ENCODE measurements around the gene SPTAN1. TPM values are rescaled to one million over a fixed set of nuclear protein-coding genes. Genes with fewer than 3 reads are reported as not detected.

The SPTAN1 gene
- total and polyA plus RNA-seq, 2 of the 4 experiments (the other 2 are of a cell fraction): 275 to 327 TPM

- dilution Hi-C loops (cut with HindIII; ENCODE audit: low sequenced_read_pairs, unreplicated experiment): no loop called here
- no peak overlapping the region for H3K18ac ChIP-seq (ENCODE audit: low read depth, low read length)
- no peak for DNase-seq
- H4K20me1 ChIP-seq (ENCODE audit: insufficient read depth, low read length): 0 out of 2 replicates have a peak, but pooled peaks cover 3% of the 10 kb centered on the region
- in situ Hi-C loops (cut with MboI; ENCODE audit: low sequenced_read_pairs): no loop called here
- H3K27ac ChIP-seq (ENCODE audit: insufficient read depth, low read length): peak overlapping the region; percentile 53
- peak overlapping the region; percentile 21 to 77; a peak in 3 of 4 replicates for H4K8ac ChIP-seq (ENCODE audit: low read depth in 2 of 2, low read length in 2 of 2)
- peak overlapping the region; percentile 100 for H2AK9ac ChIP-seq (replicated peaks; ENCODE audit: low read depth, low read length, poor library complexity)
- H3K4ac ChIP-seq (ENCODE audit: low read depth, low read length): peak overlapping the region; percentile 91
- TF ChIP-seq MAFK (IDR thresholded peaks at IDR 0.05; ENCODE audit: low read depth, low read length) (no peak), SMC3 (IDR thresholded peaks at IDR 0.05; ENCODE audit: low read depth, low read length) (no peak), MAZ (IDR thresholded peaks at IDR 0.05; ENCODE audit: borderline replicate concordance, low read depth, low read length) (no peak), ELK1 (IDR thresholded peaks at IDR 0.05; ENCODE audit: borderline replicate concordance, low read depth, low read length) (no peak), BHLHE40 (IDR thresholded peaks at IDR 0.05; ENCODE audit: low read depth, low read length) (no peak), USF2 (IDR thresholded peaks at IDR 0.05; ENCODE audit: low read depth, low read length) (no peak), RAD21 (IDR thresholded peaks at IDR 0.05; ENCODE audit: low read length) (no peak)
- H3K9ac ChIP-seq (ENCODE audit: low read depth, low read length): peak overlapping the region; percentile 30
- H3K4me3 ChIP-seq (ENCODE audit: insufficient read depth, low read depth, low read length): no peak overlapping the region
- peak overlapping the region; percentile 99 for H2AK5ac ChIP-seq (ENCODE audit: low read depth, low read length)
- 0 out of 2 replicates have a peak, but pooled peaks cover 5% of the 10 kb centered on the region for H3K9me1 ChIP-seq (ENCODE audit: insufficient read depth, low read length)
- H3K27me3 ChIP-seq (ENCODE audit: control insufficient read depth, insufficient read depth, low read length): no peaks in the 10 kb centered on the region
- H3K36me3 ChIP-seq (ENCODE audit: control insufficient read depth, insufficient read depth, low read length): peaks cover 40% of the 10 kb centered on the region
- H3K4me1 ChIP-seq (ENCODE audit: control insufficient read depth, insufficient read depth, low read length): peaks cover 13% of the 10 kb centered on the region
- peak overlapping the region; percentile 94 for H2AFZ ChIP-seq (replicated peaks; ENCODE audit: low read length, poor library complexity)
- ATAC-seq (ENCODE audit: low read depth): no peak
- no TSS peak for BruUV-seq (replicated peaks)
- no peak overlapping the region; the same call in 1 of the 2 replicates for H3K56ac ChIP-seq (ENCODE audit: extremely low read depth, insufficient read depth, low read length)
- intact Hi-C loops (cut with micrococcal nuclease): loop anchor here (1.0 to 2.0 kb wide), 4 partner anchors 55 to 294 kb away; partner anchors contain the start of genes SET and ZDHHC12
- no peak overlapping the region for H2BK20ac ChIP-seq (ENCODE audit: low read depth, low read length)
- 93% methylated on average over 17 of the region's 26 CpGs; no CpG with 5 or more reads in 1 of the 2 experiments for WGBS, 2 experiments (ENCODE audit: extremely low coverage in 2 of 2, insufficient read length in 1 of 2)
- peak overlapping the region; percentile 39 for H2BK120ac ChIP-seq (ENCODE audit: low read depth, low read length)
- no peak overlapping the region for H2BK15ac ChIP-seq (ENCODE audit: low read depth, low read length)
- no peak overlapping the region for H3K23ac ChIP-seq (ENCODE audit: low read depth, low read length)
- H3K14ac ChIP-seq (replicated peaks; ENCODE audit: low read depth, low read length): peak overlapping the region; percentile 85; the same call in 1 of the 2 replicates
- ChIA-PET CTCF (interaction anchor here (0.6 kb wide), 1 partner anchor 29 kb away, joined by 3 read pairs; no protein-coding TSS in a partner anchor), POLR2A (ENCODE audit: unreplicated experiment) (no interaction called here)
- peak overlapping the region; percentile 21; the same call in 1 of the 2 replicates for H4K5ac ChIP-seq (ENCODE audit: low read depth, low read length)
- H3K9me3 ChIP-seq (ENCODE audit: control insufficient read depth, insufficient read depth, low read length): no peaks in the 10 kb centered on the region
- peak overlapping the region; percentile 86 for H4K91ac ChIP-seq (ENCODE audit: insufficient read depth, low read depth, low read length)
- no peak overlapping the region for H3K4me2 ChIP-seq (ENCODE audit: low read depth, low read length)
- peaks cover 0 to 26% of the 10 kb centered on the region in 2 experiments; a peak in 2 of 4 replicates for H3K79me1 ChIP-seq (ENCODE audit: low read depth in 1 of 2, low read length in 2 of 2)
- H2BK5ac ChIP-seq (ENCODE audit: low read depth, low read length, poor library complexity, severe bottlenecking): peak overlapping the region; percentile 80
Observed at GRCh38 chr9:128634651-128635262, 82.4 kb downstream of the SPTAN1 start.
